Midbrain (tissue), 1 donor: ENCODE measurements around the gene GP2.

Experiments
- DNase-seq: peaks from one replicate; lab custom pipeline; 2025; lab: John Stamatoyannopoulos, UW

The GP2 gene

GRCh38 chr16:20327444-20328041 is at the start of gene GP2:
GP2 (minus strand) TSS chr16:20327513; CDS start chr16:20326431, 1,082 bp downstream.
- no peak for DNase-seq

DNA sequence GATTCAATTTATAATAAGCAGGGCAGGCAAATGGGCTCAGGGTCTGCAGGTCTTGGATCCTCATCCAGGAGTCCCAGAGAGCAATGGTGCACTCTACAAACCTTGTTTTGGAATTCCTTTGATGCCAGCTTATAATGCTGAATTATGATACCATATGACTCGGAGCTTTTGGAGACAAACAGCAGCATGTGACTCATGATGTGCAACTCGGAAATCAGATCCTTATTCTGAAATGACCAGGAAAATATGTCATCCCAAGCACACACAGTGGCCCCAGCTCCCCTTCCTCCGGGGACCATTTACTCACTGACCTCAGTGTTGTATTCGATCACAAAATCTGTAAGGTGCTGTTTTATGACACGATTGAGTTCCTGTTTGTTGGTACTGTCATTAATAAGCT is 45.4 kb upstream of the GP2 start:
- no peak for DNase-seq

DNA sequence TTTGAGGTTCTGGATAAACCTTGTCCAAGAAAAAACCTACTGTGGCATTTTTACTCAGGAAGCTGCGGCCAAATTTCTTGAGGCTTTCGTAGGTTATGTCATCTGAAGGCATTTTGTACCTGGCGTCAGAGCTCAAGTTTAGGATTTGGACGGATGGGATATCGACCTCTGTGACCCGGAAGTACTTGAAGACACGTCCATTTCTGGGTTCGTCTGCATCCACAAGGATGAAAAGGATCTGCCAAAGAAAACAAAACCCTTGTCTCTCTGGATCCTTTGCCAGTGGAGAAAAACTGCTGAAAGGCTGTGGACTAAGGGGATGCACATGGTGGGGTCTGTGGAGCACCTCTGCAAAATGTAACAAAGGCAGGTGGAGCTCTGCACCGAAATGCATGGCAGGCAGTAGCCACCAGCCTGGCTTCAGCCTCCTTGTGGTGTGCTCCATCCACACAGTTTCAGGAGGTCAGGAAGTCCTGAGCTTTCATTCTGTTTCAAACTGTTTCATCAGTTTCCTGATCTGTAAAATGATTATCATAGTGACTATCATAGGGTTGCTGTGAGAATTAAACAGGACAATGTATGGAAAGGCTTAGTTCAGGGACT is 42.2 kb upstream of the GP2 start:
- DNase-seq, result no peak

GRCh38 chr16:20364051-20364450 is 36.7 kb upstream of the GP2 start:
- DNase-seq, result no peak

- DNase-seq, result no peak
Measured at GRCh38 chr16:20363191-20363590, 35.9 kb upstream of the GP2 start.

DNA sequence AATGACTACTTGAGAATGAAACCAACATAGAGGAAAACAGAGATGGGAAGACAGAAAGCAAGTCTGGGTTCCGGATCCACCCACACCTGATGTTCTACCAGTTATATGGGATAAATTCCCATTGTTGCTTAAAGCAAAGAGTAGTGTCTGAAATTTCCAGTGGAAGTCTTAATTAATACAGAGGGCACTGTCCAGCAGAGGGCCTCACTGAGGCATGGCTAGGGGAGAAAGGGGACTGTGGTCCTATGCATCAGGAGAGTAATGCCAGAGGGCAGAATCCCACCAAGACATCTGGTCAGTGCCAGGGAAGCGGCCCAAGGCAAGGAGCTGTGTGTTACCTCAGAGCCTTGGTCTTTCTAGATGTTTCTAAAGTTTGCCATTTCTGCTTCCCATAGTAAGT is 32.7 kb upstream of the GP2 start:
- no peak for DNase-seq

- DNase-seq, result no peak
Measured at GRCh38 chr16:20355114-20355782, 27.9 kb upstream of the GP2 start.

- no peak for DNase-seq
Measured at GRCh38 chr16:20353379-20353778, 26.1 kb upstream of the GP2 start.

DNA sequence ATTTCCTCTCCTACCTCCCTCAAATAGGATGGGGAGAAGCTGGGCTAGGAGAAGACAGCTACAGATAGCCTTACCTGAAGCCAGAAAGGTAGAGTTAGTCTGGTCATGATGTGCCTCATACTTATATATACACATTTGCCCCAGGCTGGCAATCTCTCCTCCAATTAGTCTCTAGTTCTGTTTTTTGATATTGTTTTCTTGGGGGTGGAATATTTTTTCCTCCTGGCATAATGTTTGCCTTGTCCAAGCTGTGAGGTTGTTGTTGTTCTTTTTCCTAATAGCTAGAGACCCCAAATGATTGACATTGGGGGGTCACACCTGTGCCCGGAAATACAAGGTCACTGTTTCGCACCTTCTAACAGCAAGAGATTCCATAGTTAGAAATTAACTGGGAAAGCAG is 25.3 kb upstream of the GP2 start, which contains the start of gene UMOD:
UMOD (minus strand) TSS at position 101 of the 400 bp plus-strand sequence. CDS start 1,978 bp downstream, outside the sequence.
- no peak for DNase-seq

GRCh38 chr16:20349615-20350014 is 22.3 kb upstream of the GP2 start:
- DNase-seq, result no peak

DNA sequence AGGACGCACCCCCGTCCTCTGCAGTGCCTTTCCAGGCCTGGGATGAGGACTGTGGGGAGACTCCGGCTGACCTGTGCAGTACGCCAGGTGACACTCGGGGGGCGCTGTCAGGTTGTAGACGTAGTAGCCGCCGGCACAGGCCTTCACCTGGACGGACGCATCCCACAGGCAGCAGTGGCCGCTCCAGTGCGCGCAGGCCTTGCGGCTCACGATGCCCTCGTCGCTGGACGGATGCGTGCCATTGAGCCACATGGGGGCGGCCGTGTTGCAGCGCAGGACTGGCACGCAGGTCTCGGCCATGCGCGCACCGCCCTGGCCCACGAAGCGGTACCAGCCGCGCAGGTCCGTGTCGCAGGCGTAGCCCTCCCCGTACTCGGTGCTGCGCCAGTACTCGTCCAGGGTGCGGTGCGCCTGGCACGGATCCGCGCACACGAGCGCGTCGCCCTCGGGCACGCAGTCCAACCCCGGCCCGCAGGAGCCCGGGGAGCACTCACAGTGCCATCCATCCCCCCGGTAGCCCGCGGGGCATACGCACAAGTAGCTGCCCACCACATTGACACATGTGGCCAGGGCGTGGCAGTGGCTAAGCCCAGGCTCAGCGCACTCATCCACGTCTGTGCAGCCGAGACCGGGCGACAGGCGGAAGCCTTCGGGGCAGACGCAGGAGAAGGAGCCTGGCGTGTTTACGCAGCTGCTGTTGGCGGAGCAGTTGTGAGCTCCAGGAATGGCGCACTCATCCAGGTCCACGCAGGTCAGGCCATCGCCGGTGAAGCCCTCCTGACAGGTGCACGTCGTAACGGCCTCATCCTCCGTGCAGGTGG is 21.3 kb upstream of the GP2 start:
- DNase-seq, result no peak

GRCh38 chr16:20347666-20348364 is 20.5 kb upstream of the GP2 start:
- no peak for DNase-seq

DNA sequence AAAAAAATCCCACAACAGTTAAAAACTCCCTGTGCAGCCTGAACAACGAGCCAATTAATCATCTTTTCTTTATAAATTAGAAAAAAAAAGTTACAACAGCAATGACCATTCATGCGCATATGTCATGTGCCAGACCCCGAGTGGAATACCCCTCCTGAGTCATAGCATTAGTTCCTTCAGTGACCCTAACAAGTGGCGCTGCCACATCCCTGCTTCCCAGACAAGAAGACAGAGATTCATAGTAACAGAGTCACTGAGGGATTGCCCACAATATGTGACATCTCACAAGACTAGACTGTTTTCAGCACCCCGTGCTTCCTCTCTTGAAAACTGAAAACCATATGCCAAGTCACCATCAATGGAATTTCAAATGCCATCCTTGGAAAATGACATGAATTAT is 17.3 kb upstream of the GP2 start:
- DNase-seq, result no peak

DNA sequence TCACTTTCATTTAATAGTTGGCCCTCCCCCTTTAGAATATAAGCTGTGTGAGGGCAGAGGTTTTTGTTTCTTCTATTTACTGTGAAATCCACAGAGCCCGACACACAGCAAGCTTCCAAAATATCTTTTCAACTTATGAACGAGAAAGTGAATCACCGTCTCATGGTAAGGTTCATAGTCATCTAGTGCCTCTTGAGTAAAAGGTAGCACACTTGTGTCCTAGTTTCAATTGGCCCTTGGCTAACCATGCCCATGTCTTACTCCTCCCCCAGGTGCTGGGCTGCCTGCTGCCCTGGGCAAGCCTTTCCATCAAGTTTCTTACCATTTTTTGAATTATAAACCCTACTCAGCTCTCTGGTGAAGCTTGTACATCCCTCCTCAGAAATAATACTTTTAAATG is 12.4 kb upstream of the GP2 start:
- DNase-seq, result no peak

DNA sequence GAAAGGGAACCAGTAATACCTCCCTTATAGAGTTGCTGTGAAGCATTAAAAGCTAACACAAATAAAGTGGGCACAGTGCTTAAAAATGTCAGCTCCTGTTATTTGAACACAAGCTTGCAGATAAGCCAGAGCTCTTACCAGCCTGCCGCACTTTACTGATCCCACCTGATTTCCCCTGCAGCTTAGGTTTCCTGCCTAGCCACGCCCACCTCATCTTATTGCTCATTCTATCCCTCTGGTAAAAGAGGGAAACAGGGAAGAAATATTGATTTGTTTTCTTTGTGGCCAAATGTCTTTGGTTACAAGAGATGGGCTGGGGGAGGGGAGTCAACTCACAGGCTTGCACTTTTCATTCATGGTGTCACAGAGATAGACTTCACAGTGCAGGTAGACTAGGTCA is 9.6 kb upstream of the GP2 start:
- DNase-seq, result no peak

DNA sequence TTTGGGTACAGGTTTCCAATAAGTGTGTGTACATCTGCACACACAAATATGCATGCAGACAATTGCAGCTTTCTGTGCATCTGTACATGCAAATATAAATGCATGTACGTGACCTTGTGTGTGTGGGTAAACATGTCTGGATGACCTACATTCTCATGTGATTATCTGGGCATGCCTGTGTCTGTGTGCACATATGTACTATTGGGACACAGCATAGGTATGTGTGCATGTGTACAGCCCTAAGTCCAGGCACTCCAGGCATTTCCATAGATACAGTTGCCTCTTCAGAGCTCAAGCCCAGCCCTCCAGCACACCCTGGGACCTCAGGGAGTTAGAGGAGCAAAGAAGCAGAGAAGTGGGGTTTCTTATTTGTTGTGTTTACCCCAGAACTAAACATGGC is 7.1 kb upstream of the GP2 start:
- DNase-seq, result no peak

GRCh38 chr16:20333120-20333519 is 5.8 kb upstream of the GP2 start:
- DNase-seq, result no peak

- DNase-seq, result no peak
Measured at GRCh38 chr16:20332411-20332810, 5.1 kb upstream of the GP2 start.

- no peak for DNase-seq
Measured at GRCh38 chr16:20331635-20332034, 4.3 kb upstream of the GP2 start.

DNA sequence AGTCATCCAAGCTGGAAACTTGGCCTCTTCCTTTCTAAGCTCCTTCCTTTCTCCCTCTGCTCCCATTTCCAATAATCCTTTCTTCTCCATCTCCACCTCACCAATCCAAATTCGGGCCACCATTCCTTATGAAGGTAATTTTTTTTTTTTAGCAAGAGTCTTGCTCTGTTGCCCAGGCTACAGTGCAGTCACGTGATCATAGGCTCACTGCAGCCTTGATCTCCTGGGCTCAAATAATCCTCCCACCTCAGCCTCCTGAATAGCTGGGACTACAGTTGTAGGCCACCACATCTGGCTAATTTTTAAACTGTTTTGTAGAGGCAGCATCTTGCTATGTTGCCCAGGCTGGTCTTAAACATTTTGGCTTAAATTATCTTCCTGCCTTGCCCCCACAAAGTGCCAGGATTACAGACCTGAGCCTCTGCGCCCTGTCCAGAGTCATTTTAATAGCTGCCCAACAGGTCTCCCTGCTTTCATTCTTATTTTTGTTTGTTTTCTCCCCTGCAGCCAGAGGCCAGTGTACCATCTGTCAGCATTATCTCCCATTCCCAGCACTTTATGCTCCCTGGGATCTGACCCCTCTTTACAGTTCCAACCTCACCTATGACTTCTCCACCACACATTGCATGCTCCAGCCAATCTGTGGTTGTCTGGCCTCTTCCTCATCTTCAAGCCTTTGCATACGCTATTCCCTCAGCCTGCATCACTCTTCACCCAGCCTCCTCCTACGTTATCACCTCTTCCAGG is 2.3 kb upstream of the GP2 start:
- no peak for DNase-seq

- DNase-seq, result no peak
Measured at GRCh38 chr16:20326321-20326720, 992 bp downstream of the GP2 start.
